GM12872 (cell line): ENCODE measurements around the gene EXTL2.

Experiments used
- CTCF ChIP-seq: IDR thresholded peaks from 3 replicates; pipeline ENCODE4 v1.5.1; 2011; ENCODE audit warnings: low read depth, mild to moderate bottlenecking, low read length, moderate library complexity; ENCODE audit not compliant: insufficient read depth

The EXTL2 gene

GRCh38 chr1:100866901-100867206 lies 27.8 kb downstream of the EXTL2 start:
- no peak for TF ChIP-seq CTCF

GRCh38 chr1:100866041-100866900 lies 28.4 kb downstream of the EXTL2 start:
- peak; percentile 47; the same call in 2 of the 3 replicates for TF ChIP-seq CTCF

- no peak for TF ChIP-seq CTCF
Measured at GRCh38 chr1:100862591-100862990, 32.1 kb downstream of the EXTL2 start.

- no peak for TF ChIP-seq CTCF
Measured at GRCh38 chr1:100861379-100861778, 33.3 kb downstream of the EXTL2 start.

GRCh38 chr1:100860397-100860991 lies 34.1 kb downstream of the EXTL2 start:
- TF ChIP-seq CTCF = no peak

GRCh38 chr1:100852976-100853375 lies 41.7 kb downstream of the EXTL2 start:
- TF ChIP-seq CTCF = no peak

GRCh38 chr1:100851726-100852125 lies 42.9 kb downstream of the EXTL2 start:
- TF ChIP-seq CTCF = no peak
